GM12891 (cell line): ENCODE measurements around the gene CHMP4B.

Source experiments
- PAX5 ChIP-seq: IDR thresholded peaks from 2 replicates; pipeline ENCODE4 v1.6.1; 2011; ENCODE audit warnings: low read length, moderate library complexity, mild to moderate bottlenecking; ENCODE audit not compliant: insufficient read depth, severe bottlenecking
- POLR2A ChIP-seq: IDR thresholded peaks from 2 replicates; pipeline ENCODE4 v1.6.1; 2011; ENCODE audit warnings: low read depth, low read length, control low read depth
- POLR2AphosphoS5 ChIP-seq: IDR thresholded peaks from 2 replicates; pipeline ENCODE4 v1.6.1; 2011; ENCODE audit warnings: low read depth, low read length, control low read depth
- TAF1 ChIP-seq: IDR thresholded peaks from 2 replicates; pipeline ENCODE4 v1.6.1; 2011; ENCODE audit warnings: low read depth, low read length, control low read depth

GRCh38 chr20:33863440-33864323, 52.5 kb downstream of the CHMP4B start:
- TF ChIP-seq POLR2AphosphoS5 (no peak), TAF1 (no peak), PAX5 (no peak), POLR2A (no peak)
